ENCODE measurements around the gene PKN3.

The PKN3 gene

DNA sequence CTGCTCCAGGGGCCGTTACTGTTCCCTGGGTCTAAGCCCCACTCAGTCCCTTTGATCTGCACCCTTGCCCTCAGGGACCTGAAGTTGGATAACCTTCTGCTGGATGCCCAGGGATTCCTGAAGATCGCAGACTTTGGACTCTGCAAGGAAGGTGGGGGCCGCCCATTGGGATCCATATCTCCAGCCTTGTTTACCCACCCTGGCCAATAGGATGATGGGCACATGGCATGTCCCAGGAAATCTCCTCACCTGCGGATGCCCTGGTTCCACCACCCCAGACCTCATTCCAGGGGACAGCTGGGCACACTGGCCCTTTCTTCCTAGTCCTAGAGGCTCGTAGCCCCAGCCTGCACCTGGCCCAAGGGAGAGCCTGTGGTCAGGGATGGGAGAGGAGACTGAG lies 16.2 kb downstream of the PKN3 start:
- no peak for DNase-seq

DNA sequence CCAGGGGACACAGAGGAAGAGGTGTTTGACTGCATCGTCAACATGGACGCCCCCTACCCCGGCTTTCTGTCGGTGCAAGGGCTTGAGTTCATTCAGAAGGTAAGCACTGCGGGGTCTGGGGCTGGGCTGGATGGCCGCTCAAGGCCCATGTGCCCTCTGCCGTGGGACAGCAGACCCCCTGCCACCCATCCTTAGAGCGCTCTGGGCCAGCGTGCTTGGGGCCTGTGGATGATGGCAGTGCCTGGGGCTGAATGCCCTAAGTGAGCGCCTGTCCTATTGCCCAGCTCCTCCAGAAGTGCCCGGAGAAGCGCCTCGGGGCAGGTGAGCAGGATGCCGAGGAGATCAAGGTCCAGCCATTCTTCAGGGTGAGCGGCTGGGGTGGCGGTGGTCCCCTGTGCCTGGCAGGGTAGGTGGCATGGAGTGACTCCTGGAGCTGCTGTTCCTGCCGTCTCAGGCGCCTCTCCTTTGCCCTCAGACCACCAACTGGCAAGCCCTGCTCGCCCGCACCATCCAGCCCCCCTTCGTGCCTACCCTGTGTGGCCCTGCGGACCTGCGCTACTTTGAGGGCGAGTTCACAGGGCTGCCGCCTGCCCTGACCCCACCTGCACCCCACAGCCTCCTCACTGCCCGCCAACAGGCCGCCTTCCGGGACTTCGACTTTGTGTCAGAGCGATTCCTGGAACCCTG lies 17.8 kb downstream of the PKN3 start:
- no peak for DNase-seq

- DNase-seq = no peak
Measured at GRCh38 chr9:128720841-128721486, 18.7 kb downstream of the PKN3 start.

DNA sequence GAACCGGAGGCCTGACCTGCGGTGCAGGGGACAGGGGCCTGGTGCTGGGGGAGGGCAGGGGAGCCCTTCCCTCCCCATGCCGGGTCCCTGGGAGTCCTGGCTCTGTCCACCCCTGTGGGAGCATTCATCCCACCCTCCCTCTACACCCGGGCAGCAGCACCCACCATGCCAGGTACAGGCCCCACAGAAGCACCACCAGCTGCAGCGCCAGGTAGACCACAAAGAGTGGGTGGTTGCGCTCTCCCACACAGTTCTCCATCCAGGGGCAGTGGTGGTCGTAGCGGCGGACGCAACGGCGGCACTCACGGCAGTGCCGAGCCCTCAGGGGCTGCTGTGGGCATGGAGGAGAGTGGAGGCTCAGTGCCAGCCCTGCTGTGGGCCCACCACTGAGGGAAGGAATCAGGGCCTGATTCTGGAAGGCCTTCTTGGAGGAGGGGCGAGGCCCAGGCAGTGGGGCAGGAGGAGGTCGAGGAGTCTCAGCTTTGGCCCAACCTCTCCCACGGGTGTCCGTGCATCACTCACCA lies 19.2 kb downstream of the PKN3 start:
- no peak for DNase-seq

- no peak for DNase-seq
Measured at GRCh38 chr9:128722380-128723351, 20.4 kb downstream of the PKN3 start.

DNA sequence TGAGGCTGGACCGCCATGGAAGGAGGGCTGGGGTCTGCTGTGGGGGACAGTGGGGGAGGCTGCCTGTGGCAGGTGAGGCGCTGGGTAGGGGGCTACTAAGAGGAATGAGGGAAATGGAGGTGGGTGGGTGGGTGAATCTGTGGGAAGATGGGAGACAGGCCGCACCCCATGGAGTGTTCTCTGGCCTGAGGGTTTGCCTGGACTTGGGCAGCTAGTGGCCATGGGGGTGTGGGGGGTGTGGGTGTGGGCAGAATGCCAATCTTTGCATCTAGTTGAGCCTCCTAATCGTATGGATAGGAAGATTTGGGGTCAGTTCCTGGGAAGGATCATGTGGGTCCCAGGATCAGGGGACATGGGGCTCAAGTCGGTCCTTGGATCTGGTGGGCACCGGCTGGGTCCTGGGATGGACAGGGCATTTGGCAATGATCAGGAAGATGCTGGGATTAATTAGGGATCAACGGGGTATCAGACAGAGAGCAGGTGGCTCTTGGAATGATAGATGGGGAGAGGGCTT lies 21.1 kb downstream of the PKN3 start:
- DNase-seq = peak; percentile 28

GRCh38 chr9:128723866-128724743 lies 21.8 kb downstream of the PKN3 start, which contains the start of gene ZDHHC12:
TSS of gene ZDHHC12 (minus strand) at chr9:128724127. CDS start at chr9:128724093, 34 bp downstream.
- peak; percentile 100 for DNase-seq

GRCh38 chr9:128724744-128725211 lies 22.5 kb downstream of the PKN3 start:
- DNase-seq = peak; percentile 73

DNA sequence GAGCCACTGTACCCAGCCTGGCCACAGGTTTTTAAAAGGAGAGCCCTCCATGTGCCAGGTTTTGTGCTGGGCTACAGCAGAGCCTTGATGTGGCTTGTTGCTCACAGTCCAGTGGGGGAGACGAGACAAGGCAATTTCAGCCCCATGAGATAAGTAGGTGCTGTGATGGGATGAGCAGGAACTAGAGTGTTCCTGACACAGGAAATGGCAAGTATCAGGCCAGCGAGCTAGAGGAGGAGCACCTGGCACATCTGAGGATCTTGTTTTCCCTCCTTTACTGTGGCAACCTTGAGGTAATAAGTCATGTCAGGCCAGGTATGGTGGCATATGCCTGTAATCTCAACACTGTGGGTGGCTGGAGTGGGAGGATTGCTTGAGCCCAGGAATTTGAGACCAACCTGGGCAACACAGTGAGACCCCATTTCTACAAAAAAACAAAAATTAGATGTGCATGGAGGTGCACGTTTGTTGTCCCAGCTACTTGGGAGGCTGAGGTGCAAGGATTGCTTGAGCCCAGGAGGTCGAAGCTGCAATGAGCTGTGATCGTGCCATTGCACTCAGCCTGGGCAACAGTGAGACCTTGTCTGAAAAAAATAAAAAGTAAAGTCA lies 25.4 kb downstream of the PKN3 start:
- DNase-seq = no peak

GRCh38 chr9:128728298-128728697 lies 26.0 kb downstream of the PKN3 start:
- DNase-seq = no peak

GRCh38 chr9:128729302-128729701 lies 27.0 kb downstream of the PKN3 start:
- DNase-seq = no peak

GRCh38 chr9:128729766-128730517 lies 27.6 kb downstream of the PKN3 start:
- DNase-seq = no peak

- no peak for DNase-seq
Measured at GRCh38 chr9:128731093-128731492, 28.8 kb downstream of the PKN3 start.

DNA sequence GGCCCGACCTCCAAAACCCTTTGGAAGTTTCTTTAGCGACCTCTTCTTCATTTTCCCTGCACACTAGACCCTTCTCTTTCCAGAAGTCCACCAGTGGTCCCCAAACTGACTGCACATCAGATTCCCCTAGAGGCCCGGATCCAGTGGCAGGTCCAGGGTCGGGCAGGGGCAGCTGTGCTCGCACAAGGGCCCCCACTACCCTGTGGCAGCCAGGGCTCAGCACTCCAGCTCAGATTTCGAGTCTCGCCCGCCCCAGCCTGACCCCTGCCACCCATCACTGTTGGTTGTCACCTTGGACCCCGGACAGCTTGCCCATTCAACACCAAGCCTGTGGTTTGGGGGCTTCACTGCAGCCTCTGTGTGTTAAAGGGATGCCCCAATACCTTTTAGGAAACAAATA lies 29.4 kb downstream of the PKN3 start:
- DNase-seq = no peak

GRCh38 chr9:128732576-128732975 lies 30.3 kb downstream of the PKN3 start:
- DNase-seq = no peak

- DNase-seq = peak; percentile 90
Measured at GRCh38 chr9:128733256-128733655, 31.0 kb downstream of the PKN3 start.

GRCh38 chr9:128735373-128735772 lies 33.1 kb downstream of the PKN3 start:
- DNase-seq = no peak

DNA sequence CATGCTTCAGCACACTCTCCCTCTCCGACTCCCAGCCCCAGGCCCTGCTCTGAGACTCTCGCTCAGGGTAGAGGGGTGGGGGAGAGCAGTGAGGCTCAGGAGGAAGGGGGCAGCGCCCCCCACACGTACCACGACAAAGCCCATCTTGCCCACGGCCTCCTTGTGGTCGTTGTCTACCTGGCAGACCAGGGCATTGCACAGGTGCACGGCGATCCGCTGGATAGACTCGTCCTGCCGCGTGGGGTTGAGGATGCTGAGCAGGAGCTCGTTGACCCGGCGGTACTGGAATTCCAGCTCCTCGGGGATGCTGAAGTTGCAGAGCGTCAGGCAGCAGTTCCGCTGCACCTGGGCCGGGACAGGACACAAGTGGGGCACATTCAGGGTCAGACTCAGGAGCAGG lies 40.1 kb downstream of the PKN3 start:
- DNase-seq = no peak

GRCh38 chr9:128743421-128743820 lies 41.1 kb downstream of the PKN3 start:
- no peak for DNase-seq

DNA sequence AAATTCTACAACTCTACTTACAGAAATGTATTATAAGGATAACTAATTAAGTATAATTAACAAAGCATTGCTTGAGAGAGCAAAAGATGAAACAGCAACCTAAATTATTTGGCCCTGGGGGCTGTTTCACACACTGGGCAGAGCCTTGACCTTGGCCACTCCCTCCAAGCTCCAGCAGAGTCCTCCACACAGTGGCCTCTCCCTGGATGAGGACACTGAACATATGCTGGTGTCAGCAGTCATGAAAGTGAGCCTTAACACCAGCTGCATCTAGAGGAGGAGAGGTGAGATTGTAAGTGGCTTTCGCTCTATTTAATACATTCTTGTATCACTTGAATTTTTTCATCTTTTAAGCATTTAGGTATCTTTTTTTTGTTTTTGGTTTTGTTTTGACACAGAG lies 44.9 kb downstream of the PKN3 start:
- DNase-seq = no peak

All from hematopoietic multipotent progenitor cell treated with erythropoietin and hydrocortisone succinate and interleukin-3 and kit ligand, for 4 days (in vitro differentiated cells).